DND-41 (cell line): ENCODE measurements around the gene ROBO4.

ENCODE experiments used
- ATAC-seq: fragments of 200-7000 bp; cut with Tn5 transposase; 3 replicates; pipeline ENCODE4 v1.9.1; 2021; ENCODE audit warnings: low read depth; ENCODE audit not compliant: insufficient read depth
- DNase-seq: peaks from one replicate; pipeline ENCODE4 v3.0.0-alpha.2; 2020
- H2AFZ ChIP-seq: 2 replicates; pipeline ENCODE4 v1.6.0; 2012; ENCODE audit warnings: low read depth, low read length
- H3K27ac ChIP-seq: 2 replicates; pipeline ENCODE4 v1.5.1; 2012; ENCODE audit warnings: low read length, inconsistent platforms
- H3K27me3 ChIP-seq: fragments of 200-600 bp; sonication (generic); 2 replicates; pipeline ENCODE4 v1.6.0; 2012; ENCODE audit warnings: low read length, mild to moderate bottlenecking, inconsistent platforms; ENCODE audit not compliant: insufficient read depth, poor library complexity
- H3K36me3 ChIP-seq: 2 replicates; pipeline ENCODE4 v1.5.1; 2012; ENCODE audit warnings: low read length, inconsistent platforms; ENCODE audit not compliant: insufficient read depth
- H3K4me1 ChIP-seq: 2 replicates; pipeline ENCODE4 v1.5.1; 2012; ENCODE audit warnings: mild to moderate bottlenecking, low read length; ENCODE audit not compliant: insufficient read depth
- H3K4me2 ChIP-seq: 2 replicates; pipeline ENCODE4 v1.6.0; 2012; ENCODE audit warnings: mild to moderate bottlenecking, moderate library complexity, low read length, inconsistent platforms; ENCODE audit not compliant: insufficient read depth
- H3K4me3 ChIP-seq, 2 experiments: fragments of 200-600 bp in 1 of 2; shearing (Covaris generic) in 1 of 2; 2 replicates each; pipeline ENCODE4 v1.5.1; 2012 to 2016; ENCODE audit warnings: inconsistent platforms in 2 of 2, low read length in 2 of 2, mild to moderate bottlenecking in 2 of 2, low read depth in 1 of 2, moderate library complexity in 1 of 2
- H3K79me2 ChIP-seq: 2 replicates; pipeline ENCODE4 v1.6.0; 2012; ENCODE audit warnings: low read length, inconsistent platforms; ENCODE audit not compliant: insufficient read depth
- H3K9ac ChIP-seq: 2 replicates; pipeline ENCODE4 v1.6.0; 2012; ENCODE audit warnings: low read depth, mild to moderate bottlenecking, inconsistent platforms, low read length, moderate library complexity
- H3K9me3 ChIP-seq: 2 replicates; pipeline ENCODE4 v1.5.1; 2012; ENCODE audit warnings: low read length, moderate library complexity, mild to moderate bottlenecking, inconsistent platforms; ENCODE audit not compliant: insufficient read depth, severe bottlenecking
- H4K20me1 ChIP-seq: 2 replicates; pipeline ENCODE4 v1.6.0; 2012; ENCODE audit warnings: low read length; ENCODE audit not compliant: insufficient read depth
- EZH2 ChIP-seq: IDR thresholded peaks from 3 replicates; pipeline ENCODE4 v1.6.1; 2012; ENCODE audit warnings: borderline replicate concordance, low read depth, mild to moderate bottlenecking, moderate library complexity, low read length, inconsistent platforms; ENCODE audit not compliant: severe bottlenecking
- TF ChIP-seq, protein P1 (sequence below): IDR thresholded peaks from 2 replicates; pipeline ENCODE4 v1.5.1; 2012; ENCODE audit warnings: borderline replicate concordance, low read length, moderate library complexity, mild to moderate bottlenecking; ENCODE audit not compliant: poor library complexity, severe bottlenecking; ENCODE audit errors: extremely low read depth

The ROBO4 gene

DNA sequence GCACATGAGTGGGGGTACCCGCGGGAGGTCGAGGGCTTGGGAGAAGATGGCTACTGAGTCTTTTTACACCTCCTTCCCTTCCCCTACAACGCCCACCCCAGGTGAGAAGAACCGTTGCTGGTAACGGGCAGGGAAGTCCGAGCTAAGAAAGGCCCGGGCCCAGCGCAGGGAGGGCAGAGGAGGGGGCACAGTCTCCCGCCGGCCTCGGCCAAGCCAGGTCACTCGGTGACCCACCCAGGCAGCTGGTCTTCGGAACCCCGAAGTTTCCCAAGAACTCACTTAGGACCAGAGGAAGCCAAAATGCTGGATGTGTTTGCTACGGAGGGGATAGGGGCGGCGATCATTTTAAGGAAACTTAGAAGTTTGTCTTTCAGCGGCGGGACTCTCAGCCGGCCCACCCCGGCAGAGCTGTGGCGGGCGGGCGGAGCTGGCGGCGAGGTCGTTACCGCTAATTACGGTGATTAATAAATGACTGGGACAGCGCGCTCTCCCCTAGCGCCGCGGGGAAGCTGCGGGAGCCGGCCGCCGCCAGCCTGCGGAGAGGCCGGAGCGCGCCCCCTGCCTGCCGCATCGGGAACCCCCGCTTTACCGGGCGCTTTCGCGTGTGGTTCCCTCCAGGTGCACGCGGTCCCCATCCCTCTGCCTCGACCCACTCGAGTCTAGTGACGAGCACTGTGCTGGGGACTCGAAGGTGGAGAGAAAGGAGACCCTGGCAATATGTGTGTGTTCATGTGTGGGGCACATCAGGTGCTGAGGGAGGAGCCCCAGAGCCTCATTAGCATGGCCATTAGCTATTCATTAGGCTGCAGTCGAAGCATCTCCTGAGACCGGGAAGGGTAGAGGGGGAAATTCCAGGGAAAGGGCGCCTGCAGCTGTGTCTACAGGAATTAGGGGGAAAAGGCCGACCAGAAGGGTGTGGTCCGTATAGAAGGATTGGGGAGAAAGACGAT lies 31.5 kb downstream of the ROBO4 start:
- Histone ChIP-seq H3K9ac (no peak overlapping the region), H3K9me3 (no peaks in the 10 kb centered on the region), H3K4me1 (no peaks in the 10 kb centered on the region), H3K4me3 (no peak overlapping the region), H3K4me2 (no peak overlapping the region), H3K36me3 (no peaks in the 10 kb centered on the region), H3K27me3 (no peaks in the 10 kb centered on the region), H3K79me2 (no peaks in the 10 kb centered on the region), H4K20me1 (no peaks in the 10 kb centered on the region), H2AFZ (no peak overlapping the region), H3K27ac (no peak overlapping the region)
- DNase-seq: no peak
- TF ChIP-seq EZH2: no peak
- TF ChIP-seq, protein P1, sequence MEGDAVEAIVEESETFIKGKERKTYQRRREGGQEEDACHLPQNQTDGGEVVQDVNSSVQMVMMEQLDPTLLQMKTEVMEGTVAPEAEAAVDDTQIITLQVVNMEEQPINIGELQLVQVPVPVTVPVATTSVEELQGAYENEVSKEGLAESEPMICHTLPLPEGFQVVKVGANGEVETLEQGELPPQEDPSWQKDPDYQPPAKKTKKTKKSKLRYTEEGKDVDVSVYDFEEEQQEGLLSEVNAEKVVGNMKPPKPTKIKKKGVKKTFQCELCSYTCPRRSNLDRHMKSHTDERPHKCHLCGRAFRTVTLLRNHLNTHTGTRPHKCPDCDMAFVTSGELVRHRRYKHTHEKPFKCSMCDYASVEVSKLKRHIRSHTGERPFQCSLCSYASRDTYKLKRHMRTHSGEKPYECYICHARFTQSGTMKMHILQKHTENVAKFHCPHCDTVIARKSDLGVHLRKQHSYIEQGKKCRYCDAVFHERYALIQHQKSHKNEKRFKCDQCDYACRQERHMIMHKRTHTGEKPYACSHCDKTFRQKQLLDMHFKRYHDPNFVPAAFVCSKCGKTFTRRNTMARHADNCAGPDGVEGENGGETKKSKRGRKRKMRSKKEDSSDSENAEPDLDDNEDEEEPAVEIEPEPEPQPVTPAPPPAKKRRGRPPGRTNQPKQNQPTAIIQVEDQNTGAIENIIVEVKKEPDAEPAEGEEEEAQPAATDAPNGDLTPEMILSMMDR: no peak
- ATAC-seq: no peak

DNA sequence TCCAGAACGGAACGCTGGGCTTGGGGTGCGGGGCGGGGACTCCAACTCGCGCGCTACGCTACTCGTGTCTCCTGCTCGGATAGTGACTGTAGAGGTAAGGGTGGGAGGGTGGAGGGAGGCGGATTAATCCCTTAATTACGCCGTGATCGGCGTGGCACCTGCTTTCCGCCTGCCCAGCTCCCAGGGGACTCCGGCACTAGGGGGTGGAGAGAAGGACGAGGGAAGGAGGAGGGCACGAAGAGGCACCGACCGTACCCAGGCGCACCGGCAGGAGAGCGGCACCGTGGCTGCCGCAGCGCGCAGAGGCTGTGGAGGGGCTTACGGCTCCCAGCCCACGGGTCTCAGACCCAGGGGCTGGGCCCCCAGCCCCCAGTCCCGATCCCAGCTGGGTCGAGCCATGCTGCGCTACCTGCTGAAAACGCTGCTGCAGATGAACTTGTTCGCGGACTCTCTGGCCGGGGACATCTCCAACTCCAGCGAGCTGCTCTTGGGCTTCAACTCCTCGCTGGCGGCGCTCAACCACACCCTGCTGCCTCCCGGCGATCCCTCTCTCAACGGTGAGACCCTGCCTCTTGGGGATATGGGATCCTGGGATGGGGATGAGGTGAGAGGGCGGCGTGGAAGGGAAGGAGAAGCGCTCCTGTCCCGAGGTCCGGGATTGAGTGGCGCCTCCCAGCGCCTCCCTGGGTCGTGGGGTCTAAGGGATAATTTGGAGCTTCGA lies 32.3 kb downstream of the ROBO4 start, which contains the start of gene ROBO3:
Gene ROBO3 (plus strand): TSS at position 252 of the 721 bp plus-strand sequence. CDS start 146 bp downstream, at position 398.
- H3K4me2 ChIP-seq: no peak within 1 kb of the TSS
- ATAC-seq (no peak), DNase-seq (no peak)

DNA sequence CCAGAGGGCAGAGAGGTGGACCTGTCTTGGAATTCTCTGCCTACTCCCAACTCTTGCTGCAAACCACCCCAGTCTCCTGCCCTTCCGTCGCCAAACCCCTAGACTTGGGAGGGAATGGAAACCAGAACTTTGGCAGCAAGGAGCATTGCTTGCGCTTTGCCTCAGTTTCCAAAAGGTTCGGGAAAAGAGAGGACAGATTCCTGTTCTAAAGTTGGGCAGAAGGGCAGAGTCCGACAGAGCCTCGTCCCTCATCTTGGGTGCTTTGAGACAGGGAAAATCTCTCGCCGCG lies 32.8 kb downstream of the ROBO4 start:
- Histone ChIP-seq H3K27me3 (peaks cover 2% of the 10 kb centered on the region), H3K4me2 (no peak overlapping the region)

More for the DNA sequence above, 32.3 kb downstream of the ROBO4 start, which contains the start of gene ROBO3:
- TF ChIP-seq, protein P1: no peak
- TF ChIP-seq EZH2: no peak
- Histone ChIP-seq H3K9ac (no peak within 1 kb of the TSS), H3K9me3 (no peaks in the 10 kb centered on the region), H3K79me2 (no peaks in the 10 kb centered on the region), H2AFZ (no peak within 1 kb of the TSS), H3K27me3 (peaks cover 2% of the 10 kb centered on the region), H4K20me1 (no peaks in the 10 kb centered on the region), H3K36me3 (no peaks in the 10 kb centered on the region), H3K4me3 (no peak within 1 kb of the TSS), H3K4me1 (no peaks in the 10 kb centered on the region), H3K27ac (no peak within 1 kb of the TSS)

More for the DNA sequence above, 32.8 kb downstream of the ROBO4 start:
- Histone ChIP-seq H3K4me1 (no peaks in the 10 kb centered on the region), H3K9ac (no peak overlapping the region), H3K4me3 (no peak overlapping the region), H3K9me3 (no peaks in the 10 kb centered on the region), H3K36me3 (no peaks in the 10 kb centered on the region), H4K20me1 (no peaks in the 10 kb centered on the region), H3K27ac (no peak overlapping the region), H3K79me2 (no peaks in the 10 kb centered on the region), H2AFZ (no peak overlapping the region)
- DNase-seq (no peak), ATAC-seq (no peak)
- TF ChIP-seq, protein P1: no peak
- no peak for TF ChIP-seq EZH2
